Trophoblast cell (in vitro differentiated cells and primary cell): ENCODE data around the gene DLL4.

ENCODE experiments used
- DNase-seq, 2 donors: peaks; one replicate each; pipeline ENCODE4 v3.0.0-alpha.2; 2016
- H2AFZ ChIP-seq: 2 replicates; pipeline ENCODE4 v1.6.1; 2013; ENCODE audit warnings: low read length, moderate library complexity, mild to moderate bottlenecking; ENCODE audit not compliant: insufficient read depth, poor library complexity
- H2AK5ac ChIP-seq: 2 replicates; pipeline ENCODE4 v1.6.1; 2013; ENCODE audit warnings: mild to moderate bottlenecking, low read length
- H2BK120ac ChIP-seq: 2 replicates; pipeline ENCODE4 v1.6.1; 2013; ENCODE audit warnings: low read length, mild to moderate bottlenecking, moderate library complexity; ENCODE audit not compliant: insufficient read depth, poor library complexity
- H2BK12ac ChIP-seq: 2 replicates; pipeline ENCODE4 v1.6.1; 2013; ENCODE audit warnings: mild to moderate bottlenecking, low read length, moderate library complexity
- H2BK5ac ChIP-seq: 2 replicates; pipeline ENCODE4 v1.6.1; 2013; ENCODE audit warnings: low read length, low read depth, moderate library complexity, mild to moderate bottlenecking; ENCODE audit not compliant: poor library complexity
- H3K14ac ChIP-seq: 2 replicates; pipeline ENCODE4 v1.6.1; 2013; ENCODE audit warnings: mild to moderate bottlenecking, low read length
- H3K18ac ChIP-seq: 2 replicates; pipeline ENCODE4 v1.6.1; 2013; ENCODE audit warnings: mild to moderate bottlenecking, low read length
- H3K23ac ChIP-seq: 2 replicates; pipeline ENCODE4 v1.6.1; 2013; ENCODE audit warnings: low read length
- H3K27ac ChIP-seq: 2 replicates; pipeline ENCODE4 v1.5.1; 2013; ENCODE audit warnings: low read depth, mild to moderate bottlenecking, inconsistent platforms, low read length, moderate library complexity
- H3K27me3 ChIP-seq: 2 replicates; pipeline ENCODE4 v1.6.1; 2013; ENCODE audit warnings: inconsistent platforms, mild to moderate bottlenecking, low read length, moderate library complexity; ENCODE audit not compliant: insufficient read depth
- H3K36me3 ChIP-seq, 2 experiments: 1 replicate in 1 of 2; 2 replicates in 1 of 2; pipeline ENCODE4 v1.6.1; 2013; ENCODE audit warnings: low read length in 2 of 2, mild to moderate bottlenecking in 2 of 2, moderate library complexity in 1 of 2; ENCODE audit not compliant: insufficient read depth in 2 of 2, control insufficient read depth in 1 of 2
- H3K4ac ChIP-seq: 2 replicates; pipeline ENCODE4 v1.6.1; 2013; ENCODE audit warnings: low read depth, mild to moderate bottlenecking, low read length, moderate library complexity
- H3K4me1 ChIP-seq, 2 experiments: 1 replicate in 1 of 2; 2 replicates in 1 of 2; pipeline ENCODE4 v1.6.1; 2013; ENCODE audit warnings: low read length in 2 of 2, mild to moderate bottlenecking in 2 of 2, moderate library complexity in 1 of 2; ENCODE audit not compliant: insufficient read depth in 2 of 2, control insufficient read depth in 1 of 2
- H3K4me2 ChIP-seq: 2 replicates; pipeline ENCODE4 v1.6.1; 2013; ENCODE audit warnings: inconsistent platforms, mild to moderate bottlenecking, low read length, moderate library complexity
- H3K4me3 ChIP-seq: 2 replicates; pipeline ENCODE4 v1.5.1; 2013; ENCODE audit warnings: mild to moderate bottlenecking, low read depth, low read length, inconsistent platforms
- H3K79me1 ChIP-seq: one replicate; pipeline ENCODE4 v1.6.1; 2013; ENCODE audit warnings: low read length
- H3K79me2 ChIP-seq: 2 replicates; pipeline ENCODE4 v1.6.1; 2013; ENCODE audit warnings: low read length, mild to moderate bottlenecking; ENCODE audit not compliant: control insufficient read depth, insufficient read depth, poor library complexity
- H3K9ac ChIP-seq: 2 replicates; pipeline ENCODE4 v1.6.1; 2013; ENCODE audit warnings: mild to moderate bottlenecking, low read length
- H3K9me3 ChIP-seq: 2 replicates; pipeline ENCODE4 v1.6.1; 2013; ENCODE audit warnings: low read depth, mild to moderate bottlenecking, control low read depth, inconsistent platforms, low read length; ENCODE audit not compliant: insufficient read depth
- H4K12ac ChIP-seq: 2 replicates; pipeline ENCODE4 v1.6.1; 2013; ENCODE audit warnings: low read depth, mild to moderate bottlenecking, low read length, moderate library complexity
- H4K8ac ChIP-seq: 2 replicates; pipeline ENCODE4 v1.6.1; 2013; ENCODE audit warnings: low read depth, mild to moderate bottlenecking, low read length, moderate library complexity
- H4K91ac ChIP-seq: one replicate; pipeline ENCODE4 v1.6.1; 2013; ENCODE audit warnings: low read depth, mild to moderate bottlenecking, low read length, moderate library complexity
- WGBS: extraction: QIAGEN DNeasy Blood & Tissue Kit; methylation state at CpG from one replicate; pipeline ENCODE4 v1.1.7; 2013; ENCODE audit warnings: missing lambda C conversion rate; ENCODE audit not compliant: insufficient read length, insufficient coverage; ENCODE audit errors: extremely low coverage; 5-methylcytosine and 5-hydroxymethylcytosine counted together

DLL4 gene

DNA sequence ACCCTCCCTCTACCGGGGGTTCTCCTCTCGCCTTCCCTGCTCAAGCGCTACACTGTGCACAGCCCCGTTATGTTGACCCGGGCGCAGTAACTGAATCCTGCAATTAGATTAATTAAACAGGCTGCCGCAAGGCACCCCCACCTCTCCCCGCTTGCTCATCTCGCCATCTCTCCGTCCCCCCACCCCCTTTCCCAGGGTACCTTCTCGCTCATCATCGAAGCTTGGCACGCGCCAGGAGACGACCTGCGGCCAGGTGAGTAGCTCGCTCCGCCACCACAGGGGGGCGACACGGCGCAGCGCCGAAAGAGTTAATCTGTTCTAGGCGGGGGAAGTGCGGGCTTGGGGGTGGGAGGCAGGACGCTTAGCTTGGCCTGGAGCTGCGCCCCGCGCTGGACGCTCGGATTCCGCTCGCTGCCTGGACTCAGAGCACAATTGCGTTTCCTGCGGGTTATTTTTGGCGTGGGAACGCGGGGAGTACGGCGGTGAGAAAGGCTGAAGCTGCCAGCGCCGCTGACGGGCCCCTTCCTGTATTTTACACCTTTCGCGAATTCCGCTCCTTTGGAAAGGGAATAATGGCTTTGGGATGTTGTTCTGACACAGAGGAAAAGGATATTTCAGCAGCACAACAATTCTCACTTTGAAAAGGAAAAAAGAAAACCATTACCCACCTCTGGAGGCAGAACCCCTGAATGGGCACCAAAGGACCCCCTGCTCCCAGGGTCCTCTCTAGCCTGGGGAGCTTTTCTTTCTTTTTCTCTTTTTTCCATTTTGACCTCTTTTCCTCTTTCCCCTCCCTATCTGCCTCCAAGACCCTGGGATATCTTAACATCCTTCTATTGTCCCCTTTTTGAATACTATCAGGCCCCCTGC lies 1.5 kb downstream of the DLL4 start:
- H3K4me2 ChIP-seq, result peak overlapping the region; percentile 76
- no peak overlapping the region for H3K14ac ChIP-seq
- WGBS, result no CpG with 5 or more reads among the region's 46 CpGs

DNA sequence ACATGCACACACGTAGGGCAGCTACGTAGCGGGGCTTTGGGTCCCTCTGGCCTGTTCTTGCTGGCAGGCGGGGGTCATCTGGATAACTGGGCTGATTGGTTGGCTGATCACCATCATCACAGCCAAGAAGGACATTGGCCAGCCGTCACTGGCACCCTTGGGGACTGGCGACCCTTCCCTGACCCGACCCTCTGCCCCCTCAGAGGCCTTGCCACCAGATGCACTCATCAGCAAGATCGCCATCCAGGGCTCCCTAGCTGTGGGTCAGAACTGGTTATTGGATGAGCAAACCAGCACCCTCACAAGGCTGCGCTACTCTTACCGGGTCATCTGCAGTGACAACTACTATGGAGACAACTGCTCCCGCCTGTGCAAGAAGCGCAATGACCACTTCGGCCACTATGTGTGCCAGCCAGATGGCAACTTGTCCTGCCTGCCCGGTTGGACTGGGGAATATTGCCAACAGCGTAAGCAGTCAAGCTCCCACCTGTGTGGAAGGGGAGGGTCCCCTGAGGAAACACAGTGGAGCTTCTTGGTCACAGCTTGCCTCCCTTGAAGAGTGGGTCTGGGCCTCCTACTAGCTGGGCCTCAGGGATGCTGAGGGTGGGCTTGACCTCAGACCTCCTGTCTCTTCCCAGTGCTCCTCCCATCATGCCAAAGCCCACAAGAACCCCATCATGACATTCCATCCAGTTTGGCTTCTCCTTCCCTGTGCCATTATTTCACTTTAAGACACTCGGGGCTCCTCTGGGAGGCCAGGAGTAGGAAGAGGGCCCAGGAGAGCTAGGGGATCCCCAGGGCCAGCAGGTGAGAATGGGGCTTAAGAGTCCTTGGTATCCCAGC lies 2.4 kb downstream of the DLL4 start:
- H2BK5ac ChIP-seq, result no peak overlapping the region
- no peak overlapping the region for H3K4me3 ChIP-seq
- no CpG with 5 or more reads among the region's 16 CpGs for WGBS
- H3K79me1 ChIP-seq, result no peaks in the 10 kb centered on the region
- H3K4me1 ChIP-seq, result peaks cover 13 to 21% of the 10 kb centered on the region in 2 experiments
- no peak overlapping the region for H3K4ac ChIP-seq
- H4K8ac ChIP-seq, result no peak overlapping the region
- H3K36me3 ChIP-seq, result no peaks in the 10 kb centered on the region
- H3K4me2 ChIP-seq, result no peak overlapping the region
- H3K27me3 ChIP-seq, result peaks cover 40% of the 10 kb centered on the region
- H2BK12ac ChIP-seq, result no peak overlapping the region
- H4K91ac ChIP-seq, result no peak overlapping the region
- no peak overlapping the region for H3K14ac ChIP-seq
- DNase-seq, result no peak
- H2BK120ac ChIP-seq, result no peak overlapping the region
- H2AK5ac ChIP-seq, result no peak overlapping the region
- no peak overlapping the region for H2AFZ ChIP-seq
- no peak overlapping the region for H3K18ac ChIP-seq
- H3K9ac ChIP-seq, result no peak overlapping the region
- no peak overlapping the region for H3K27ac ChIP-seq
- no peaks in the 10 kb centered on the region for H3K79me2 ChIP-seq
- H4K12ac ChIP-seq, result no peak overlapping the region
- no peak overlapping the region for H3K23ac ChIP-seq
- peaks cover 1% of the 10 kb centered on the region for H3K9me3 ChIP-seq

More for the DNA sequence above, 1.5 kb downstream of the DLL4 start:
- H3K23ac ChIP-seq, result no peak overlapping the region
- no peak overlapping the region for H3K9ac ChIP-seq
- peaks cover 18 to 27% of the 10 kb centered on the region in 2 experiments for H3K4me1 ChIP-seq
- no peaks in the 10 kb centered on the region for H3K79me2 ChIP-seq
- H3K36me3 ChIP-seq, result no peaks in the 10 kb centered on the region
- H3K4me3 ChIP-seq, result peak overlapping the region; percentile 57
- no peak overlapping the region for H2AK5ac ChIP-seq
- no peak overlapping the region for H4K8ac ChIP-seq
- no peak overlapping the region for H3K4ac ChIP-seq
- H3K9me3 ChIP-seq, result no peaks in the 10 kb centered on the region
- no peak overlapping the region for H3K18ac ChIP-seq
- H3K27me3 ChIP-seq, result peaks cover 49% of the 10 kb centered on the region
- no peak overlapping the region for H2BK120ac ChIP-seq
- no peak overlapping the region for H4K91ac ChIP-seq
- H3K27ac ChIP-seq, result no peak overlapping the region
- no peak overlapping the region for H2BK5ac ChIP-seq
- H4K12ac ChIP-seq, result no peak overlapping the region
- no peak overlapping the region for H2BK12ac ChIP-seq
- DNase-seq, result peak in 1 of 2 donors; percentile 34
- H2AFZ ChIP-seq, result peak overlapping the region; percentile 37
- H3K79me1 ChIP-seq, result no peaks in the 10 kb centered on the region

DNA sequence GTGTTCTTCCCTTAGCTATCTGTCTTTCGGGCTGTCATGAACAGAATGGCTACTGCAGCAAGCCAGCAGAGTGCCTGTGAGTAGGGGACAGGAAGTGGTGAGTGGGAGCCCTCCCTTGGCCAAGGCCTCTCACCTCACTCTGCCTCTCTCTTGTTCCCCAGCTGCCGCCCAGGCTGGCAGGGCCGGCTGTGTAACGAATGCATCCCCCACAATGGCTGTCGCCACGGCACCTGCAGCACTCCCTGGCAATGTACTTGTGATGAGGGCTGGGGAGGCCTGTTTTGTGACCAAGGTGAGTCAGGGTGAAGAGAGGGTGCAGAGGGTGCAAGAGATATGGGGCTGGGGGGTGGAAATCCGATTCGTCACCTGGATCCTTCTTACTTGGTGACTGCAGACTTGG lies 3.0 kb downstream of the DLL4 start:
- H3K27ac ChIP-seq, result no peak overlapping the region
- H3K4ac ChIP-seq, result no peak overlapping the region
- DNase-seq, result no peak
- H3K23ac ChIP-seq, result no peak overlapping the region
- H3K79me2 ChIP-seq, result no peaks in the 10 kb centered on the region
- H2BK12ac ChIP-seq, result no peak overlapping the region
- no peak overlapping the region for H3K4me3 ChIP-seq
- H3K9me3 ChIP-seq, result peaks cover 1% of the 10 kb centered on the region
- H3K9ac ChIP-seq, result no peak overlapping the region
- no peak overlapping the region for H2BK5ac ChIP-seq
- no peak overlapping the region for H4K8ac ChIP-seq
- no CpG with 5 or more reads among the region's 8 CpGs for WGBS
- H4K91ac ChIP-seq, result no peak overlapping the region
- no peaks in the 10 kb centered on the region for H3K36me3 ChIP-seq
- H4K12ac ChIP-seq, result no peak overlapping the region
- H2AFZ ChIP-seq, result no peak overlapping the region
- H3K18ac ChIP-seq, result no peak overlapping the region
- no peaks in the 10 kb centered on the region for H3K79me1 ChIP-seq
- no peak overlapping the region for H2BK120ac ChIP-seq
- H3K14ac ChIP-seq, result no peak overlapping the region
- H3K4me2 ChIP-seq, result no peak overlapping the region
- no peak overlapping the region for H2AK5ac ChIP-seq
- peaks cover 34% of the 10 kb centered on the region for H3K27me3 ChIP-seq
- peaks cover 13 to 21% of the 10 kb centered on the region in 2 experiments for H3K4me1 ChIP-seq

DNA sequence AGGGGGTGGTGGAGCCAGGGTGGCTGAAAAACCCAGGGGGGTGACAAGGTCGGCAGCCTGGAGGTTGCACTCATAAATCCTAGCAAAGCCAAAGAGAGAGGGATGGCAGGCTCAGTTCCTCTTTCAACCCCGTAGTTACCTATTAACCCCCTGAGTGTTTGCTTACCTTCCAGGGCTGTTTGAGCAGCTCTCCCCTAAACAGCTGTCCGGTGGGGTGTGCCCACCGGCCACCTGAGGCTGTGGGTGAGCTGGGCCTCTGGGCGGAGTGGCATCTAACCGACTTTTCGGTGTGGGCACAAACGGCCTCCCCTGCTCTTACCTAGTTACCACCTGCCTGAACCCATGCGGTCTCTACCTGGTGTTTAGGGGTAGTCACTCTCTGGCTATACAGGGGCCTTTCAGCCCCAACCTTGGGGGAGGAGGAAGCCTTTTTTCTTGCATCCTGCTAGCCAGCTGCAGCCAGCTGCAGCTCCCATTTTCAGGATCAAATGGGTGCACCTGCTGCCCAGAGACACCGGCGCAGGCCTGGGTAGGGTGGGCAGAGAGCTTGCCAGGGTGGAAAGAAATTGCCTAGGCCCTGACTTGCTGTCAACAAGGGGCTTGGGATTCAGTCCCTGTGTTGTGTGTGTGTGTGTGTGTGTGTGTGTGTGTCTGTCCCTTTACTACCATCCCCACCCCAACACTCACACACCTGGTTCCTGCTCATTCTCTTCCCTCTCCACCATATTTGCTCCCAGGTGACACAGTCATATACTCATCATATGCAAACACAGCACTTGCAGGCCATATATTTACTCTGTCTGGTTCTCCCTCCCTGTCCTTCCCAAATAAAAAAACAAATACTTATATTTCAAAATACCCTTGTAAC lies 3.7 kb downstream of the DLL4 start:
- no CpG with 5 or more reads among the region's 11 CpGs for WGBS

More for the DNA sequence above, 3.7 kb downstream of the DLL4 start:
- Histone ChIP-seq H3K4ac (no peak overlapping the region), H2AFZ (no peak overlapping the region), H3K27me3 (peaks cover 27% of the 10 kb centered on the region), H2BK120ac (no peak overlapping the region), H3K4me3 (no peak overlapping the region), H2BK12ac (no peak overlapping the region), H4K91ac (no peak overlapping the region), H3K79me1 (no peaks in the 10 kb centered on the region), H3K79me2 (no peaks in the 10 kb centered on the region), H4K8ac (no peak overlapping the region), H3K14ac (no peak overlapping the region), H3K18ac (no peak overlapping the region), H4K12ac (no peak overlapping the region), H3K36me3 (no peaks in the 10 kb centered on the region), H3K9me3 (peaks cover 1% of the 10 kb centered on the region), H2AK5ac (no peak overlapping the region), H2BK5ac (no peak overlapping the region), H3K4me1 (peaks cover 13 to 19% of the 10 kb centered on the region in 2 experiments), H3K23ac (no peak overlapping the region), H3K4me2 (no peak overlapping the region), H3K27ac (no peak overlapping the region), H3K9ac (no peak overlapping the region)
- no peak for DNase-seq
